Measurements from ENCODE around the gene ZNF423. TPM values are rescaled to one million over a fixed set of nuclear protein-coding genes. Genes with fewer than 3 reads are reported as not detected.

Gene ZNF423
- total and polyA plus RNA-seq, 2 of the 13 experiments (the other 11 are each of a cell fraction or from before 2014, with no cell fraction given): 0.07 to 0.31 TPM

DNA sequence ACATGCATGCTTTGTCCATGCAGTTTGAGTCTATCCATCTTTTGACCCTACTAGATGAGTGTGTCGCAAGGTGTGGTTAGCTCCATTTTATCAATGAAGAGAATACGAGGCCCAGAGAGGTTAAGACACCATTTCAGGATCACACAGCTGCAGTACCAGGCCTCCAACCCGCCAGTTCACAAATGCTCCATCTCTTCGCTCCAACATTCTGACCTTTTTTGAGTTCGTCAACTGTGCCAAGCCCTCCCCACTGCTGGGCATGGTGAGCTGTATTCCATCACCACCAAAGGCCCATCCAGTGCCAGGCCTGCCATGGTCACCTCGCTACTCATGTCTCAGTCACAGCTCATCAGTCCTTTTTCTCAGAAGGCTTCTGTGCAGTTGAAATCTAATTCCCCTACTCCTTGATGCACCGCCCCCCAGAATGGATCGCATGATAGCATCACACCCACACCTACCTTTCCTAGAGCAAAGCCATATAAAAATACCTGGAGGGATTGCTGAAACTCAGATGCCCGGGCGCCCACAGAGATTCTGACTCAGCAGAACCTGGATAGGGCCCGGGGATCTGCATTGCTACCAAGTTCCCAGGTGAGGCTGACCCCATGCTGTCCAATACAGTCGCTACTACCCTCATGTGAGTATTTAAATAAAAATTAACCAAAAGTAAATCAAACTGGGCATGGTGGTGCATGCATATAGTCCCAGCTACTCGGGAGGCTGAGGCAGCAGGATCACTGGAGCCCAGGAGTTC, 38.0 kb downstream of the ZNF423 start:
- intact Hi-C loops (cut with micrococcal nuclease; ENCODE audit: unreplicated experiment): no loop called here
- Histone ChIP-seq H3K4me3 (replicated peaks in 1 of 3; ENCODE audit: insufficient read depth in 1 of 3, low read depth in 2 of 3, low read length in 3 of 3) (no peak overlapping the region), H3K27ac (ENCODE audit: extremely low read length, insufficient read depth, low read length) (no peak overlapping the region), H3K9ac (ENCODE audit: insufficient read depth, low read depth, low read length) (no peak overlapping the region), H3K9me3 (ENCODE audit: low read length) (no peaks in the 10 kb centered on the region), H3K27me3 (ENCODE audit: control insufficient read depth in 1 of 2, insufficient read depth in 2 of 2, low read length in 2 of 2) (peaks cover 3 to 47% of the 10 kb centered on the region in 2 experiments; a peak in 4 of 5 replicates), H3K79me2 (ENCODE audit: insufficient read depth, low read length) (no peaks in the 10 kb centered on the region), H4K20me1 (ENCODE audit: insufficient read depth, low read length) (no peaks in the 10 kb centered on the region), H3K4me2 (ENCODE audit: low read depth, low read length) (no peak overlapping the region), H3K36me3 (replicated peaks in 1 of 2; ENCODE audit: control insufficient read depth in 1 of 2, insufficient read depth in 2 of 2, low read length in 2 of 2) (no peaks in the 10 kb centered on the region), H2AFZ (ENCODE audit: low read length) (no peak overlapping the region), H3K4me1 (ENCODE audit: insufficient read depth, low read length) (no peaks in the 10 kb centered on the region)
- TF ChIP-seq, protein P1, sequence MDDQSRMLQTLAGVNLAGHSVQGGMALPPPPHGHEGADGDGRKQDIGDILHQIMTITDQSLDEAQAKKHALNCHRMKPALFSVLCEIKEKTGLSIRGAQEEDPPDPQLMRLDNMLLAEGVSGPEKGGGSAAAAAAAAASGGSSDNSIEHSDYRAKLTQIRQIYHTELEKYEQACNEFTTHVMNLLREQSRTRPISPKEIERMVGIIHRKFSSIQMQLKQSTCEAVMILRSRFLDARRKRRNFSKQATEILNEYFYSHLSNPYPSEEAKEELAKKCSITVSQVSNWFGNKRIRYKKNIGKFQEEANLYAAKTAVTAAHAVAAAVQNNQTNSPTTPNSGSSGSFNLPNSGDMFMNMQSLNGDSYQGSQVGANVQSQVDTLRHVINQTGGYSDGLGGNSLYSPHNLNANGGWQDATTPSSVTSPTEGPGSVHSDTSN (CRISPR knock-in tag; IDR thresholded peaks at IDR 0.05; ENCODE audit: borderline replicate concordance): no peak
- TF ChIP-seq U2AF2 (IDR thresholded peaks at IDR 0.05; ENCODE audit: low read depth, low read length) (no peak), ZNF724P (CRISPR knock-in tag; IDR thresholded peaks at IDR 0.05; ENCODE audit: borderline replicate concordance) (no peak), ZNF768 (CRISPR knock-in tag; IDR thresholded peaks at IDR 0.05) (peak; percentile 73), MAFK (conservative IDR thresholded peaks at IDR 0.05 in 1 of 2, IDR thresholded peaks at IDR 0.05 in 1 of 2; ENCODE audit: low read length in 2 of 2) (peak in 1 of 2 experiments; percentile 26; a peak in 1 of 4 replicates), TBP (CRISPR knock-in tag; IDR thresholded peaks at IDR 0.05) (no peak), DMAP1 (CRISPR knock-in tag; IDR thresholded peaks at IDR 0.05) (no peak), TP53 (CRISPR knock-in tag; conservative IDR thresholded peaks at IDR 0.05) (no peak), BHLHE40 (IDR thresholded peaks at IDR 0.05; ENCODE audit: low read length) (no peak)
- ATAC-seq (no peak), DNase-seq (ENCODE audit: low spot score) (no peak), FAIRE-seq (no peak)
- CTCF ChIA-PET (ENCODE audit: low intra/inter-chr PET ratio, low total read pairs): no interaction called here
- WGBS (ENCODE audit: low lambda C conversion rate): 30% methylated on average over 13 of the region's 13 CpGs
- POLR2A ChIA-PET: no interaction called here
- in situ Hi-C loops (cut with HindIII; ENCODE audit: extremely low pct_ligation_motif_present, low pct_unique_long_range_greater_than_20kb): no loop called here
- BruUV-seq (replicated peaks): no TSS peak

Data from HepG2 (cell line).